Trophoblast cell (in vitro differentiated cells and primary cell): Measurements from ENCODE around the gene OR10H5.
"Not testable (repeated sequence)": the region's sequence is repeated elsewhere in the genome, so short reads cannot be mapped to it uniquely, and the experiment has no call there.

Experiments
- DNase-seq, 2 donors: peaks; one replicate each; pipeline ENCODE4 v3.0.0-alpha.2; 2016
- H2AFZ ChIP-seq: 2 replicates; pipeline ENCODE4 v1.6.1; 2013; ENCODE audit warnings: low read length, moderate library complexity, mild to moderate bottlenecking; ENCODE audit not compliant: insufficient read depth, poor library complexity
- H2AK5ac ChIP-seq: 2 replicates; pipeline ENCODE4 v1.6.1; 2013; ENCODE audit warnings: mild to moderate bottlenecking, low read length
- H2BK120ac ChIP-seq: 2 replicates; pipeline ENCODE4 v1.6.1; 2013; ENCODE audit warnings: low read length, mild to moderate bottlenecking, moderate library complexity; ENCODE audit not compliant: insufficient read depth, poor library complexity
- H2BK12ac ChIP-seq: 2 replicates; pipeline ENCODE4 v1.6.1; 2013; ENCODE audit warnings: mild to moderate bottlenecking, low read length, moderate library complexity
- H2BK5ac ChIP-seq: 2 replicates; pipeline ENCODE4 v1.6.1; 2013; ENCODE audit warnings: low read length, low read depth, moderate library complexity, mild to moderate bottlenecking; ENCODE audit not compliant: poor library complexity
- H3K14ac ChIP-seq: 2 replicates; pipeline ENCODE4 v1.6.1; 2013; ENCODE audit warnings: mild to moderate bottlenecking, low read length
- H3K18ac ChIP-seq: 2 replicates; pipeline ENCODE4 v1.6.1; 2013; ENCODE audit warnings: mild to moderate bottlenecking, low read length
- H3K23ac ChIP-seq: 2 replicates; pipeline ENCODE4 v1.6.1; 2013; ENCODE audit warnings: low read length
- H3K27ac ChIP-seq: 2 replicates; pipeline ENCODE4 v1.5.1; 2013; ENCODE audit warnings: low read depth, mild to moderate bottlenecking, inconsistent platforms, low read length, moderate library complexity
- H3K27me3 ChIP-seq: 2 replicates; pipeline ENCODE4 v1.6.1; 2013; ENCODE audit warnings: inconsistent platforms, mild to moderate bottlenecking, low read length, moderate library complexity; ENCODE audit not compliant: insufficient read depth
- H3K36me3 ChIP-seq, 2 experiments: 1 replicate in 1 of 2; 2 replicates in 1 of 2; pipeline ENCODE4 v1.6.1; 2013; ENCODE audit warnings: low read length in 2 of 2, mild to moderate bottlenecking in 2 of 2, moderate library complexity in 1 of 2; ENCODE audit not compliant: insufficient read depth in 2 of 2, control insufficient read depth in 1 of 2
- H3K4ac ChIP-seq: 2 replicates; pipeline ENCODE4 v1.6.1; 2013; ENCODE audit warnings: low read depth, mild to moderate bottlenecking, low read length, moderate library complexity
- H3K4me1 ChIP-seq, 2 experiments: 1 replicate in 1 of 2; 2 replicates in 1 of 2; pipeline ENCODE4 v1.6.1; 2013; ENCODE audit warnings: low read length in 2 of 2, mild to moderate bottlenecking in 2 of 2, moderate library complexity in 1 of 2; ENCODE audit not compliant: insufficient read depth in 2 of 2, control insufficient read depth in 1 of 2
- H3K4me2 ChIP-seq: 2 replicates; pipeline ENCODE4 v1.6.1; 2013; ENCODE audit warnings: inconsistent platforms, mild to moderate bottlenecking, low read length, moderate library complexity
- H3K4me3 ChIP-seq: 2 replicates; pipeline ENCODE4 v1.5.1; 2013; ENCODE audit warnings: mild to moderate bottlenecking, low read depth, low read length, inconsistent platforms
- H3K79me1 ChIP-seq: one replicate; pipeline ENCODE4 v1.6.1; 2013; ENCODE audit warnings: low read length
- H3K79me2 ChIP-seq: 2 replicates; pipeline ENCODE4 v1.6.1; 2013; ENCODE audit warnings: low read length, mild to moderate bottlenecking; ENCODE audit not compliant: control insufficient read depth, insufficient read depth, poor library complexity
- H3K9ac ChIP-seq: 2 replicates; pipeline ENCODE4 v1.6.1; 2013; ENCODE audit warnings: mild to moderate bottlenecking, low read length
- H3K9me3 ChIP-seq: 2 replicates; pipeline ENCODE4 v1.6.1; 2013; ENCODE audit warnings: low read depth, mild to moderate bottlenecking, control low read depth, inconsistent platforms, low read length; ENCODE audit not compliant: insufficient read depth
- H4K12ac ChIP-seq: 2 replicates; pipeline ENCODE4 v1.6.1; 2013; ENCODE audit warnings: low read depth, mild to moderate bottlenecking, low read length, moderate library complexity
- H4K8ac ChIP-seq: 2 replicates; pipeline ENCODE4 v1.6.1; 2013; ENCODE audit warnings: low read depth, mild to moderate bottlenecking, low read length, moderate library complexity
- H4K91ac ChIP-seq: one replicate; pipeline ENCODE4 v1.6.1; 2013; ENCODE audit warnings: low read depth, mild to moderate bottlenecking, low read length, moderate library complexity
- WGBS: extraction: QIAGEN DNeasy Blood & Tissue Kit; methylation state at CpG from one replicate; pipeline ENCODE4 v1.1.7; 2013; ENCODE audit warnings: missing lambda C conversion rate; ENCODE audit not compliant: insufficient read length, insufficient coverage; ENCODE audit errors: extremely low coverage; 5-methylcytosine and 5-hydroxymethylcytosine counted together

OR10H5 gene

DNA sequence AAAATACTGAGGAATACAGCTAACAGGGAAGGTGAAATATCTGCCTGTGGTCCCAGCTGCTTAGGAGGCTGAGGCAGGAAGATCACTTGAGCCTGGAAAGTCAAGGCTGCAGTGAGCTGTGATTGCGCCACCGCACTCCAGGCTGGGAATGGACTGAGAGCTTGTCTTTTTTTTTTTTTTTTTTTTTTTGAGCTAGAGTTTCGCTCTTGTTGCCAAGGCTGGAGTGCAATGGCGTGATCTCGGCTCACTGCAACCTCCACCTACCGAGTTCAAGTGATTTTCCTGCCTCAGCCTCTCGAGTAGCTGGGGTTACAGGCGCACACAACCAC, 56.4 kb downstream of the OR10H5 start:
- not testable (repeated sequence) for DNase-seq, H2BK5ac ChIP-seq, H2AK5ac ChIP-seq, H3K4me1 ChIP-seq, H3K4me2 ChIP-seq, H2AFZ ChIP-seq, H3K79me2 ChIP-seq, H3K27me3 ChIP-seq, H3K36me3 ChIP-seq, H3K23ac ChIP-seq, H3K4ac ChIP-seq, H3K27ac ChIP-seq, H3K14ac ChIP-seq, H3K18ac ChIP-seq, H3K4me3 ChIP-seq, H4K8ac ChIP-seq, H4K12ac ChIP-seq, H2BK12ac ChIP-seq, H2BK120ac ChIP-seq, H3K9ac ChIP-seq, H3K79me1 ChIP-seq, H4K91ac ChIP-seq
- peaks cover 12% of the 10 kb centered on the region for H3K9me3 ChIP-seq
- WGBS, result no CpG with 5 or more reads among the region's 8 CpGs

DNA sequence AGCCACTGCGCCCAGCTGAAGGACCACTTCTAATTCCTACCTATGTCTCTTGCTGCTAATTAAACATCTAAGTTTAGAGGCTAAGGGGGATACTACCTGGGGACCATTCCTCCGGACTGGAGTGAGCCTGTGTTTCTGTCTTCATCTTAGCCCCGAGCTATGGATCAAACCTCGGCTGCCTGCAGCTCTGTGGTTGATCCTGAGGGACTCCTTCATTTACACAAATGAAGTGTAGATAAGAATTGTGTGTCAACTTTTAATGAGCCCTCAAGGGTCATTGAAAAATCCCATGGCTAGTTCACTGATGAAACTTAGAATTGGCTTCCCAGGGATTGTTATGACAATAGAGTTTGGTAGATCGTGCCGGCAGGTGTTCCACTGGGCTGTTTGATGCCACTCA, 59.5 kb downstream of the OR10H5 start:
- Histone ChIP-seq H4K12ac (no peak overlapping the region), H3K18ac (no peak overlapping the region), H3K79me1 (no peaks in the 10 kb centered on the region), H3K4me3 (no peak overlapping the region), H3K23ac (no peak overlapping the region), H3K9ac (no peak overlapping the region), H2BK120ac (no peak overlapping the region), H2AFZ (no peak overlapping the region), H3K27ac (no peak overlapping the region), H3K4ac (no peak overlapping the region), H4K8ac (no peak overlapping the region), H3K4me1 (no peaks in the 10 kb centered on the region), H4K91ac (no peak overlapping the region), H3K36me3 (no peaks in the 10 kb centered on the region), H3K9me3 (peaks cover 17% of the 10 kb centered on the region), H2AK5ac (no peak overlapping the region), H3K14ac (no peak overlapping the region), H3K27me3 (no peaks in the 10 kb centered on the region), H3K79me2 (no peaks in the 10 kb centered on the region), H2BK5ac (no peak overlapping the region), H2BK12ac (no peak overlapping the region), H3K4me2 (no peak overlapping the region)
- no CpG with 5 or more reads among the region's 6 CpGs for WGBS
- no peak for DNase-seq

DNA sequence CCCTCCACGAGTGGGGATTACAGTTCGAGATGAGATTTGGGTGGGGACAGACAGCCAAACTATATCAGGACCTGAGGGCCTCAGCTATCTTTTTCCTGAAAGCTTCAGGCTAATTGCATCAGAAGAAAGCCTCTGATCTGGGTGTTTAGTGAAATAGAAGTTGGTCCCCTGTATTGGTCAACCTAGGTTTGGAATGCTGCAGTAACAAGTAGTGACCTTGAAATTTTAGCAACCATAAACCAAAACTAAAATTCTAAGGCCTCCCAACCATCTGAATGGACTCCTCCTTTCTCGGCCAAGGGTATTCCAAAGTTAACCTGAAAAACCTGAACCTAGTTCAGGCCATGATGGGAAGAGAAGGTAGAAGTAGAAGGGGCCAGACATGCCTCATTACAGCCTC, 62.9 kb downstream of the OR10H5 start:
- Histone ChIP-seq H2AFZ (no peak overlapping the region), H3K4me1 (no peaks in the 10 kb centered on the region), H3K23ac (no peak overlapping the region), H3K18ac (no peak overlapping the region), H3K14ac (no peak overlapping the region), H2BK120ac (no peak overlapping the region), H3K4ac (no peak overlapping the region), H3K4me2 (no peak overlapping the region), H4K12ac (no peak overlapping the region), H4K91ac (no peak overlapping the region), H4K8ac (no peak overlapping the region), H3K9me3 (peaks cover 26% of the 10 kb centered on the region), H3K79me2 (no peaks in the 10 kb centered on the region), H2BK5ac (no peak overlapping the region), H2BK12ac (no peak overlapping the region), H3K79me1 (no peaks in the 10 kb centered on the region), H3K4me3 (no peak overlapping the region), H3K27me3 (no peaks in the 10 kb centered on the region), H3K36me3 (no peaks in the 10 kb centered on the region), H2AK5ac (no peak overlapping the region), H3K9ac (no peak overlapping the region), H3K27ac (no peak overlapping the region)
- DNase-seq, result no peak
- no CpG with 5 or more reads among the region's 3 CpGs for WGBS
